PC-3 (cell line): ENCODE results near the gene NRXN2.

ENCODE experiments used
- EZH2 ChIP-seq: fragments of 300-600 bp; sonication (generic); IDR thresholded peaks from one replicate; pipeline ENCODE4 v1.6.1; 2017; ENCODE audit warnings: antibody characterized with exemption, mild to moderate bottlenecking, low read length; ENCODE audit not compliant: unreplicated experiment
- EZH2phosphoT487 ChIP-seq: fragments of 300-600 bp; sonication (generic); IDR thresholded peaks from 2 replicates; pipeline ENCODE4 v1.6.1; 2018; ENCODE audit warnings: mild to moderate bottlenecking, antibody characterized with exemption, low read length, borderline replicate concordance
- TF ChIP-seq, protein P1 (sequence below): fragments of 300-600 bp; sonication (generic); conservative IDR thresholded peaks from 2 replicates; pipeline ENCODE4 v1.5.1; 2017; ENCODE audit warnings: antibody characterized with exemption, low read depth, mild to moderate bottlenecking, low read length

DNA sequence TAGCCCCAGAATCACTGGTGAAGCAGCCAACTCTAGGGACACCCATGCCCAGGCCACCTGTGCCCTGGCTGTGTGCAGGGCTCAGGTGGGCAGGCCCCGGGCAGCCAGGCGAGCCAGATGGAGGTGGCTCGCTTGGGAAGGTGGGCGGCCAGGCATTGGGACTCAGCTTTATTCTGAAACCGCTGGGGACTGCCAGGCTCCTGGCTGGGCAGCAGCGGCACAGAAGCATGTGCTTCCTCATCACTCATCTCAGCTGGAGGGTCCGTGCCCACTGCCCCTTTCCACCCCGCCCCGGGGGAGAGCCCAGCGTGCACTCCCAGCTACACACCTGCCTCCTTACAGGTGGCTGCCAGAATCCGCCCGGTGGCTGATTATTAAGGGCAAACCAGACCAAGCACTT, 159.0 kb downstream of the NRXN2 start:
- TF ChIP-seq, protein P1, sequence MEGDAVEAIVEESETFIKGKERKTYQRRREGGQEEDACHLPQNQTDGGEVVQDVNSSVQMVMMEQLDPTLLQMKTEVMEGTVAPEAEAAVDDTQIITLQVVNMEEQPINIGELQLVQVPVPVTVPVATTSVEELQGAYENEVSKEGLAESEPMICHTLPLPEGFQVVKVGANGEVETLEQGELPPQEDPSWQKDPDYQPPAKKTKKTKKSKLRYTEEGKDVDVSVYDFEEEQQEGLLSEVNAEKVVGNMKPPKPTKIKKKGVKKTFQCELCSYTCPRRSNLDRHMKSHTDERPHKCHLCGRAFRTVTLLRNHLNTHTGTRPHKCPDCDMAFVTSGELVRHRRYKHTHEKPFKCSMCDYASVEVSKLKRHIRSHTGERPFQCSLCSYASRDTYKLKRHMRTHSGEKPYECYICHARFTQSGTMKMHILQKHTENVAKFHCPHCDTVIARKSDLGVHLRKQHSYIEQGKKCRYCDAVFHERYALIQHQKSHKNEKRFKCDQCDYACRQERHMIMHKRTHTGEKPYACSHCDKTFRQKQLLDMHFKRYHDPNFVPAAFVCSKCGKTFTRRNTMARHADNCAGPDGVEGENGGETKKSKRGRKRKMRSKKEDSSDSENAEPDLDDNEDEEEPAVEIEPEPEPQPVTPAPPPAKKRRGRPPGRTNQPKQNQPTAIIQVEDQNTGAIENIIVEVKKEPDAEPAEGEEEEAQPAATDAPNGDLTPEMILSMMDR, result no peak
- TF ChIP-seq EZH2phosphoT487, result no peak
- TF ChIP-seq EZH2, result no peak
